Erythroblast (primary cell): ENCODE measurements around the gene PCDH9.

Source experiments
- DNase-seq, 2 experiments: peaks; one replicate each; lab custom pipeline; 2025; lab: John Stamatoyannopoulos, UW
- GATA1 ChIP-seq: IDR thresholded peaks from 2 replicates; pipeline ENCODE4 v1.6.1; 2011; ENCODE audit warnings: low read depth, mild to moderate bottlenecking, control low read depth, low read length, moderate library complexity
- POLR2A ChIP-seq: IDR thresholded peaks from 2 replicates; pipeline ENCODE4 v1.6.1; 2011; ENCODE audit warnings: mild to moderate bottlenecking, low read length

PCDH9 gene

DNA sequence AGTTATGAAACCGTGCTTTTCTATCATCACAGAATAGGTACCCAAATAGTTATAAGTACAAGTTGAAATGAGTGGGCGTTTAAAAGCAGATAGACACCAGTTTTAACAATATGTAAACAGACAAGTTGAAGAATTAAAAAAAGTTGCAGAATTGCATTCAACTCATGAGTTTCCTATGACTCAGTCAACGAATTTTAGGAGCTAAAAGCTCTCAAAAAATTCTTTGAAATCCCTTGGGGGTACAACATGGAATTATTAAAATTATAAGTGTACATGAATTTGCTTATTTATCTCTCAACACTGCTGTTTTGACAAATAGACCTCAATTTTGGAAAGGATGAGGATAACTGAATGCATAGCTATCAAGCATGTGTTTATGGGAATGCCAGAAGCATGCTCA, 693.4 kb downstream of the PCDH9 start:
- DNase-seq, result no peak

DNA sequence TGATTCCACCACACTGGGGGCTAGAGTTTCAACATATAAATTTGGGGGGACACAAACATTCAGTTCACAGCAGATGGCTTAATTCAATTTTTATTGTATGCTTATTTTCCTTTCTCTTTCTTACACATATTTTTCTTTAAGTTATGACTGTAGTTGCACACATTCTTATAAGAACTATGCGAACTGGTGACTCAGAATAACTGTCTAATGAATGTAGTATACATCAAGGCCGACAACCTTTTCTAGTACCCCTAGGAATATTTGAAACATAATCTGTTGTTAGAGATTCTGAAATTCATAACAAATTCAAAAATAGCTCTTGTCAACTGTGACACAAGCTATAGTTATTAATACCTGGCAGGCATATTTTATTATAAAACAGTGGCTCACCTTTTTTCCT, 695.6 kb downstream of the PCDH9 start:
- DNase-seq, result no peak

More for the DNA sequence above, 693.4 kb downstream of the PCDH9 start:
- TF ChIP-seq POLR2A, result no peak
- no peak for TF ChIP-seq GATA1

DNA sequence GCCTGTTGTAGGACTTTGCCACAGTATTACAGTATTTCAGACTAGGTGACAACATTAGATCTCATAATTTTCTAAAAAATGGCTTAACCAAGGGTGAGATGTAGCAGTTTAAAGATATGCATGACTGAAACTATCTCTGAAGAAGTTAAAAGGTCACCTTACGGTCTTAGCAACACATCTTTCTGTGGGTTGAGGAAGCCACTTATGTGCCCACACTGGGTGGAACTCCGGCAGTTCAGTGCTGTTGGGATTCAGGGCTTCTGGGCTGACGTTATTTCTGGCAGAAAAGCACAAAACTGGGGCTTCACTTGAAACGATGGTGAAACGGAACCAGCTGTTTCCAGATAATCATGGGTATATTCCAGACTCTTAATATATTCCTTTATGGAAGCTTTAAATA, 697.3 kb downstream of the PCDH9 start:
- DNase-seq, result no peak
- TF ChIP-seq GATA1 (no peak), POLR2A (no peak)

More for the DNA sequence above, 695.6 kb downstream of the PCDH9 start:
- no peak for TF ChIP-seq GATA1
- no peak for TF ChIP-seq POLR2A

DNA sequence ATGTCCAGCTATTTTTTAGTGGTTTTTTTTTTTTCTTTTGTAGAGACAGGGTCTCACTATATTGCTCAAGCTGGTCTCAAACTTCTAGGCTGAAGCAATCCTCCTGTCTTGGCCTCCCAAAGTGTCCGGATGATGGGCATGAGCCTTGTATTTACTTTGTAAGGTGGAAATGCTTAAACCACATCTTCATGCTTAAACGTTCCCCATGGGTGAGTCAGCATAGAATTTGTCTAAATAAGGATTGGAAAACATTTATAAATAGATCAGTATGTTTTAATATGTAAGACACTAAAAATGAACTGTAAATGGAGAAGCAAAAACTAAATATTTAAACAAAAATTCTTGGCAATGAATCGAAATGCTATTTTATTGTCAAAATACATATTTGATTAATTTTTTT, 698.0 kb downstream of the PCDH9 start:
- DNase-seq, result no peak
- TF ChIP-seq GATA1 (no peak), POLR2A (no peak)

DNA sequence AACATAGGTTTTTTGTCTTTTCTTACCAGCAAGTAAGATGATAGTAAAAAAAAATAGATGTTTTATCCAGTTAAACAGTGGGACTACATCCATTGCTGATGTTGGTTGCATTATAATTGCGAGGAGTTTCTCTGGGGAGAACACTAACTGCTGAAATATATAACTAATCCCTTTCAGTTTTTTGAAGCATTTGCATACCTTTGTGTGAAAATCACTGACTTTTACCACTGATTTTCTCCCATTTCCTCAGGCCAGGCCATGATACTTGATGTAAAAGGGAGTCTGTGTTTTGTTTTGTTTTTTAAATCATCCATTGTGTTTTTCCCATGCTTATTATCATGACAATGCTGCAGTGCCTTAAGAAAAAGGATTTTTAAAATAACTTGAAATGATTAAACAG, 699.5 kb downstream of the PCDH9 start:
- DNase-seq, result no peak
- TF ChIP-seq POLR2A (no peak), GATA1 (no peak)

DNA sequence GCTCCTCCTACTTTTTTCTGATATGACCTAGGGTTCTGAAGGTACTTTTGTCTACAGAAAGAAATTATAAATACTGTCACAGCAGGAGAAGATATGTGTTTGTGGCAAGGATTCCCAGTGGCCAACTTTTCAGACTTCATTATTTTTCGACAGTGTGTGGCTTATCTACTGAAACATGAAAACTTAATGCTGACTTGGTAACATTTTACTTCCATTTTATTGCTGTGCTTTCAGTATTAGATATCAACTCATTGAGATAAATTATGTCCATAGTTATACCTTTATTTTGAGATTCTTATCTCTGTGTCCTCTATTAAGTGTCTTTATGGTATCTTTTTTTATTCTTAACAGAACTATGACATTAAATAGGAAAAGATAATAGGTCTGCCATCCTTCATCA, 700.0 kb downstream of the PCDH9 start:
- TF ChIP-seq GATA1 (no peak), POLR2A (no peak)
- no peak for DNase-seq

DNA sequence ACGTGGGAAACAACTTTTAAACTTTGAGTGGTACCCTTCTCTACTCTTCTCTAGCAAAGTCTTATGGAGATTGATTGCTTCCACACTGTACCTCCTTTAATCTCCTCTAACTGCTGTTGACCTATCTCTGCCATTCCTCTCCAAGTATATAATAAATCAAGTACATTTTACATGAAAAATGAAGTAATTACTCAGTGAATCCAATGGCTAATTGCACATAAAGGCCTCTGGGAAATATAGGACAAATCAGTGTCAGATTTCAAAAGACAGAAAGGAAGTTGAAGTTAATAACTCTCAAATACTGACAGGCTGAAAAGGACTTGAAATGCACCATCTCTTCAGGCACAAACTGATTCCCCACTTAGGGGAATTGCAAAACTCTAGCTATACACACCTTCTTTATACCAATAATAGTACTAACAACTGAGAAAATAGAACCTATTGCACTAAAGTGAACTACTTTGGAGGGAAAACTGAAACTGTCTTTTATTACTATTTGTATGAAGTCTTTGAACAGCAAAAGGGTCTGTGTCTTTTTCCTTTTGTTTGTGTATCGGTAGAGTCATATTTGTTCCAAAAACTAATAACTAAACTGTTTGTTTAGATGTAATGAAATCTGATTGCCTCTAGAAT, 701.1 kb downstream of the PCDH9 start:
- no peak for DNase-seq
- TF ChIP-seq GATA1 (no peak), POLR2A (no peak)

DNA sequence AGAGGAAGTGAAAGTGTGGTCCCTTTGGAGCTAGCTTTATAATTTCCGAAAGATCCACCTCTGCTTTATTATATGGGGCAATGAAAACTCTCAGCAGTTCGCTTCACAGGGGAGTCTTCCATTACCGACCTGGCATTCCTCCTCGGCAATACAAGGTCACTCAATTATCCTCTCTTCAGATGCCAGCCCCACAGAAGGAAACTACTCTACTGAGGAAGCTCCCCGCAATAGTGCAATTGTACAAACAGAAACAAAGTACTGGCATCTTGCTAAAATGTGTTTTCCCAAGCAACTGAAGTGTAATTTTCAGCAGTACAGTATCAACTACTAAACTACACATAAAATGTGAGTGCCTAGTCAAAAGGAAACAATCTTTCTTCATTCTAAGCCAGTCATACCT, 702.0 kb downstream of the PCDH9 start:
- no peak for DNase-seq
- TF ChIP-seq GATA1, result no peak
- TF ChIP-seq POLR2A, result no peak

DNA sequence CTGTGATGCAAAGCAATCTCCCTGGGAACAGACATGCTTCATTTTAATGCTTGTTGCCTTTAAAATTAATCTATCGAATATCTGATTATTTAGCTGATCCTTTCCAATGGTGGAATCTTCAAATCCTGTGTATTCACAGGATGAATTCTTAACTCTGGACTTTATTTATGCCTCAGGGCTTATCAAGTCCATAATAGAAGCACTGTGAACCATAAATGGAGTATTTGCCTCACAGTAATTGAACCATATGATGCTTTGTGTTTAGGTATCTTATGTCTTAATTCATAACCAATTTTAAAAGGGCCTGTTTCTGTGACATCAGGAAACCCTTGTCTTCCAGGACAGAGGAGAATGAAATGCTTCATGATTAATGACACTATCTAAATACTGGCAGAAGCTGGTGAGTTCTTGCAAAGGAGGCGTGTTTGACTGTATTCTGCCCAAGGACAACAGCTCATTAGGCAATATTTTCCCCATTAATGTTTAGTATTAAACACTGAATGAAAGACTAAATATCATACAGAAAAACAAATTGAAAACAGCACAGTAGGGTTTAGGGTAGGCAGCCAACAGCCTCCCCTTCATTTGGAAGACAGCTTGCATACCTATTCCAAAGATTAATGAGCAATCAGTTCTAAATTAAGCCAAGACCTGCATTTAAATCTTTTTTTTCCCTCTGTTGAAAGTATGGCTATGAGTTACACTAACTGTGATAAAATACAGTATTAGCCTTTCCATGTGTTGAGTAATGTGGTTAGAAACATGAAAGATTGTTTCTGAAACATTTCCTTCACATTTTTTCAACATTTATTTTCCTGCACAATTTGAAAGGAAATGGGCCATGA, 709.4 kb downstream of the PCDH9 start:
- no peak for DNase-seq
- TF ChIP-seq GATA1, result no peak
- no peak for TF ChIP-seq POLR2A

DNA sequence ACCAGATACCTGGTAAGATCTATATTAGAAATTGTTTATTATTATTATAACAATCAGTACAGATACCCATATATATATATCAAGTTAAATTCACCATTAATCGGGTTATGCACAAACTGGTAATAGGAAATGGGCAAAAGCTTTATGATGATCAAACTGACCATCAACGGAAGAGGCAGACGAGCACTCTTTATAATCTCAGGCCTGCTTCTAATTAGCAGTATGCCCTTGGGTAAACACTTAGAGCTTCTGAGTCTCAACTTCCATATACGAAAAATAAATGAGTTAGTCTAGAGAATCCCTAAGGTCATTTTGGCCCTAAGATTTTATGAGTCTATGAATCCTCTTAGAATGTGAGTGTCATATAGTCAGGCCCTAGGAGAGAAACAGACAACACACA, 710.9 kb downstream of the PCDH9 start:
- TF ChIP-seq GATA1 (no peak), POLR2A (no peak)
- no peak for DNase-seq

DNA sequence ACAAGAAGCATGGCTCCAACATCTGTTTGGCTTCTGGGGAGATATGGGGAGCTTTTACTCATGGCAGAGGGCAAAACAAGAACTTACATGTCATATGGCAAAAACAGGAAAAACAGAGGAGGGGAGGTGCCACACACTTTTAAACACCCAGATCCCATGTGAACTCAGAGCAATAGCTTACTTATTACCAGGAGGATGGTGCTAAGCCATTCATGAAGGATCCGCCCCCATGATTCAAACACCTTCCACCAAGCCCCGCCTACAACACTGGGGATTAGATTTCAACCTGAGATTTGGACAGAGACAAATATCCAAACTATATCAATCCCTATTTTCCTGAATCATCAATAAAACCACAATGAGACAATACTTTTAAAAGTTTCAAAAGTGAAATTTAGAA, 712.1 kb downstream of the PCDH9 start:
- DNase-seq, result no peak
- TF ChIP-seq GATA1 (no peak), POLR2A (no peak)

DNA sequence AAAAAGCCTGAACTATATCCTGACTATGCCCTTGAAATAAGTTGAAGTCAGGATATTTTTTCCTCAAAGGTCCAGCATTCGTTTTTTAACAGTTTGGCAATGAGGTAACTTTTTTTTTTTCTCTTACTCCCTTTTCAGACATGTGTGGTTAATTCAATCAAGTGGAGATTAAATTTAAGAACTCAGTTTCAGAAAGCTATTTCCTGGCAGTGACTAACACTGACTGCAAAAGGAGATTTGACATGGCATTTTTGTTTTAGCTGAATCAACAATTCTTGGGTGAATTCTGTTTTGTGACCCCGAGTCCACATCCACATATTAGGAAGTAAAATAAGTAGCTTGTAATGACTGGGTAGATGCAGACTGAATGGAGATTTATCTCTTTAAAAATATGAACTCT, 716.4 kb downstream of the PCDH9 start:
- TF ChIP-seq GATA1, result no peak
- TF ChIP-seq POLR2A, result no peak
- DNase-seq, result no peak

DNA sequence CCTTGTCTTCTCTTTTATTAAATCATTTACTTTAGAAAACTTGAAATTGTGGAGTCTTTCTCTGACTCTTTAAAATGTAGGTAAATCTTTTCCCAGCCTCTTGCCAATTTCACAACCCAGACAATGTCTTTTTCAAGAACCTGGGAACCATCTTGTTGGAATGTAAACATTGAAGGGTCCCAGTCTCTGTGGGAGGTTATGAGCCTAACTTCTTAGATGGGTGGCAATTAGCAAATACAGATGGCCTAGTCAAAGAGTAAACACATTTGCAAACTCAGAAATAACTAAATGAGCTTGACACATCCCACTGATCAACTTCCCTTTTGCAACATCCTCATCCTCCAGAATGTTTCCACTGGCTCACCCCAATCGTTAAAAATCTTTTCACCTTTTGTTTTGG, 721.0 kb downstream of the PCDH9 start:
- no peak for TF ChIP-seq GATA1
- no peak for DNase-seq

DNA sequence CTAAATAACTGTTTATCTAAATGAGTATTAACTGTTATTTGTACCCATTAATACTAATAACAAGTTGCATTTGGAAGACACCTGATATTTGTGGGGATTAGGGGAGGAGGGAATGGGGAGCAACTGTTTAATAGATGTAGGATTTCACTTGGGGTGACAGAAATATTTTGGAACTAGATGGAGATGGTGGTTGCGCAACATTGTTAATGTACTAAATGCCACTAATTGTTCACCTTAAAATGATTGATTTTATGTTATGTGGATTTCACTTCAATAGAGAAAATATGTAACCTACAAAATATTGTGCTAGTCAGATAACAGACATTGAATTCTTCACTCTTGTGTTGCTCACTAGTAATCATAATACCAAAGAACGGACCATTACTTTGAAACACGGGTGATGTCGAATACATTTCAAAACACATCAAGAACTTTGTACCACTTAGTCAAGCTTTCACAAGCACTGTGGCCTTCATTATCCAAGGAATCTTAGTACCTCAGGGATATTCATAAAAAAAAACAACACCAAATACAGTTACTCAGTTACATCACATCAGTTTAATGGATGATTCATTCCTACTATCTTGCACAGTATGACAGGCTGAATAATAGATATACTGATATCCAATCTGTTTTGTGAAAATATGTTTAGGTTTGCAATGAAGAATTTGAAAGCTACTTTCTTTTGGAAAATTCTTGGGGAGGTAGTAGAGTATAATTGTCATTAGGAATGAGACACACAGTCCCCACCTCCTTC, 721.8 kb downstream of the PCDH9 start:
- DNase-seq, result no peak
- no peak for TF ChIP-seq POLR2A
- no peak for TF ChIP-seq GATA1
